Vagina (tissue), 2 donors: ENCODE measurements around the gene HINT3.

ENCODE experiments used
- POLR2AphosphoS5 ChIP-seq, 2 donors: sonication (generic); formaldehyde crosslinking; IDR thresholded peaks; one replicate each; pipeline ENCODE4 v1.9.0; 2017; ENCODE audit warnings: antibody characterized with exemption in 2 of 2, mild to moderate bottlenecking in 2 of 2, low read depth in 1 of 2; ENCODE audit not compliant: insufficient read depth in 1 of 2
- TF ChIP-seq, protein P1 (sequence below), 3 experiments: fragments of 450-650 bp in 2 of 3; fragments of 200-600 bp in 1 of 3; sonication (generic) in 1 of 3; IDR thresholded peaks; one replicate each; pipeline ENCODE4 v1.5.1; 2017 to 2019; ENCODE audit warnings: antibody characterized with exemption in 3 of 3, mild to moderate bottlenecking in 2 of 3, moderate library complexity in 2 of 3

DNA sequence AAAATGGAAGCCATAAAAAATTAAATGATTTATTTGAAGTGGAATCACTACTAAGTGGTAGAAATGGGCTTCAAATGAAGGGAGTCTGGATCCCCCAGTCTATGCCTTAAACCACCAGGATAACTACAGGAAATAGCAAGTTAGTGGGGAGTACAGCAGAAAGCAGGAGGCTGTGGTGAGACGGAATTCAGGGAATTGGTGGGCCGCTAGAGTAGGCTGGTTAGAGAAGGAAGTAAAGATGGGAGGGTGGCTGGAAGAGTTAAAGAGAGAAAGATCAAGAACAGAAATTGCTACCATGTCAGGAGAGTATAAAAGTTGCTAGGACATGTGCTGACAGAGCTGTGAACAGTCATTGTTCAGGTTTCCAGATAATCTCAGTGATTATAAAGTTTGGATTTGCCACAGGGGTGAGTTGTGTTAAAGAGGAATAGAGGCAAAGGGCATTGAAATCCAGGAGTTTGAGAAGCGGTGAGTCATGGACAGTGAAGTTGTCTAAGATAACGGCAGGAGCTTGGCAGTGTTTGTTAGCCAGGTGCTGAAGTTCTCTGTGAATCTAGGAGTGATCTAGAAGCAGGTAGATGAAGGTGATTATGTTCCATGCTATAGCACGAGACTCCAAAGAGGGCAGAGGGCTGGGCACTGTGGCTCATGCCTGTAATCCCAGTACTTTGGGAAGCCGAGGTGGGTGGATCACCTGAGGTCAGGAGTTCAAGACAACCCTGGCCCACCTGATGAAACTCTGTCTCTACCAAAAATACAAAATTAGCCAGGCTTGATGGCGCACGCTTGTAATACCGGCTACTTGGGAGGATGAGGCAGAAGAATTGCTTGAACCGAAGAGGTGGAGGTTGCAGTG, 13.7 kb upstream of the HINT3 start:
- TF ChIP-seq, protein P1, sequence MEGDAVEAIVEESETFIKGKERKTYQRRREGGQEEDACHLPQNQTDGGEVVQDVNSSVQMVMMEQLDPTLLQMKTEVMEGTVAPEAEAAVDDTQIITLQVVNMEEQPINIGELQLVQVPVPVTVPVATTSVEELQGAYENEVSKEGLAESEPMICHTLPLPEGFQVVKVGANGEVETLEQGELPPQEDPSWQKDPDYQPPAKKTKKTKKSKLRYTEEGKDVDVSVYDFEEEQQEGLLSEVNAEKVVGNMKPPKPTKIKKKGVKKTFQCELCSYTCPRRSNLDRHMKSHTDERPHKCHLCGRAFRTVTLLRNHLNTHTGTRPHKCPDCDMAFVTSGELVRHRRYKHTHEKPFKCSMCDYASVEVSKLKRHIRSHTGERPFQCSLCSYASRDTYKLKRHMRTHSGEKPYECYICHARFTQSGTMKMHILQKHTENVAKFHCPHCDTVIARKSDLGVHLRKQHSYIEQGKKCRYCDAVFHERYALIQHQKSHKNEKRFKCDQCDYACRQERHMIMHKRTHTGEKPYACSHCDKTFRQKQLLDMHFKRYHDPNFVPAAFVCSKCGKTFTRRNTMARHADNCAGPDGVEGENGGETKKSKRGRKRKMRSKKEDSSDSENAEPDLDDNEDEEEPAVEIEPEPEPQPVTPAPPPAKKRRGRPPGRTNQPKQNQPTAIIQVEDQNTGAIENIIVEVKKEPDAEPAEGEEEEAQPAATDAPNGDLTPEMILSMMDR (IDR thresholded peaks at IDR 0.05): no peak
- TF ChIP-seq POLR2AphosphoS5 (IDR thresholded peaks at IDR 0.05; ENCODE audit: insufficient read depth in 1 of 2, low read depth in 1 of 2): no peak
